ENCODE data around the gene NDUFS4.
"Not testable (repeated sequence)": the region's sequence is repeated elsewhere in the genome, so short reads cannot be mapped to it uniquely, and the experiment has no call there.

Gene NDUFS4

GRCh38 chr5:53671447-53671846 is 111.0 kb downstream of the NDUFS4 start:
- DNase-seq, result no peak

- DNase-seq, result no peak
Measured at GRCh38 chr5:53674121-53674520, 113.7 kb downstream of the NDUFS4 start.

- DNase-seq, result no peak
Measured at GRCh38 chr5:53677632-53678031, 117.2 kb downstream of the NDUFS4 start.

- DNase-seq, result no peak
Measured at GRCh38 chr5:53678981-53679660, 118.7 kb downstream of the NDUFS4 start.

- DNase-seq, result no peak
Measured at GRCh38 chr5:53681079-53681478, 120.6 kb downstream of the NDUFS4 start.

- no peak for DNase-seq
Measured at GRCh38 chr5:53691014-53691413, 130.6 kb downstream of the NDUFS4 start.

GRCh38 chr5:53694520-53695022 is 134.1 kb downstream of the NDUFS4 start:
- DNase-seq, result no peak

- DNase-seq, result not testable (repeated sequence)
Measured at GRCh38 chr5:53710405-53710804, 150.0 kb downstream of the NDUFS4 start.

GRCh38 chr5:53712327-53712726 is 151.9 kb downstream of the NDUFS4 start:
- no peak for DNase-seq

- DNase-seq, result no peak
Measured at GRCh38 chr5:53713978-53714666, 153.7 kb downstream of the NDUFS4 start.

GRCh38 chr5:53714667-53715010 is 154.2 kb downstream of the NDUFS4 start:
- DNase-seq, result no peak

- DNase-seq, result no peak
Measured at GRCh38 chr5:53726121-53726520, 165.7 kb downstream of the NDUFS4 start.

- DNase-seq, result no peak
Measured at GRCh38 chr5:53730943-53731342, 170.5 kb downstream of the NDUFS4 start.

All from NCI-H1694 treated with DMSO at 0.1 percent for 48 hours (cell line).